ENCODE data around the gene PRMT6. TPM values are rescaled to one million over a fixed set of nuclear protein-coding genes. Genes with fewer than 3 reads are reported as not detected.

PRMT6 gene
- 12.5 and 19.9 TPM in 2 replicates for total RNA-seq

GRCh38 chr1:107056426-107057196 is at the start of gene PRMT6:
PRMT6 (plus strand) TSS chr1:107056674; CDS start chr1:107056716, 42 bp downstream.

Other genes with a start within 250 kb of the PRMT6 start
- 0.22 and 8.6 TPM in 2 replicates for gene NTNG1, start 84.4 kb downstream of the PRMT6 start, total RNA-seq

All from placental pericyte (primary cell).